Coronary artery (tissue), 2 donors: ENCODE data around the gene CHRNA4.
"Not testable (repeated sequence)": the region's sequence is repeated elsewhere in the genome, so short reads cannot be mapped to it uniquely, and the experiment has no call there.

Experiments
- DNase-seq: peaks from one replicate; pipeline ENCODE4 v3.0.0-alpha.2; 2017; ENCODE audit warnings: low spot score
- H3K27ac ChIP-seq, 2 donors: fragments of 200-600 bp; sonication (generic); one replicate each; pipeline ENCODE4 v1.5.1; 2016 to 2019
- H3K4me3 ChIP-seq: fragments of 200-600 bp; sonication (generic); 2 replicates; pipeline ENCODE4 v1.5.1; 2016; ENCODE audit warnings: mild to moderate bottlenecking, moderate library complexity
- TF ChIP-seq, protein P1 (sequence below): fragments of 200-600 bp; sonication (generic); IDR thresholded peaks from one replicate; pipeline ENCODE4 v1.5.1; 2019; ENCODE audit warnings: antibody characterized with exemption

Gene CHRNA4

DNA sequence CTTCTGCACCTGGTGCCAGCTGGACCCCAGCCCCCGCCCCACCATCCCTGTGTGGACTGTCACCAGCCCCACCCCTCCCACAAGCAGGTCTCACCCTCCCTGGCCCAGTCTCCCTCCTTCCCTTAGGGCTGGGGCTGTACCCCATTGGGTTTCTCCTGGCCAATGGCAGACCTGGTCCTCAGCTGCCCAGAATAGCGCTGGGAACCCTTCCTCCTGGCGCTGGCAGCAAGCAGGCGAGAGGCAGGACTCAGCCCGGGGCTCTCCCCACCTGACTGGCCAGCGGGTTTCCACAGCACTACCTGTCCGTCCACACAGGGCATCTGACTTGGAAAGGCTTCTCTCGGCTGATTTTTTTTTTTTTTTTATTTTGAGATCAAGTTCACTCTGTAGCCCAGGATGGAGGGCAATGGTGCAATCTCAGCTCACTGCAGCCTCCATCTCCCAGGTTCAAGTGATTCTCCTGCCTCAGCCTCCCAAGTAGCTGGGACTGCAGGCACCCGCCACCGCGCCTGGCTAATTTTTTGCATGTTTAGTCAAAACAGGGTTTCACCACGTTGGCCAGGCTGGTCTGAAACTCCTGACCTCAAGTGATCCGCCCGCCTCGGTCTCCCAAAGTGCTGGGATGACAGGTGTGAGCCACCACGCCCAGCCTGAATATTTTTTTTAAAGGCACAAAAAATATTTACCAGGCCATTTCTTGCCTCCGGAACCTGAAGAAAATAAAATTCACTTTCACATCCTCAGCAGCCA lies 21.6 kb upstream of the CHRNA4 start:
- no peak for DNase-seq
- Histone ChIP-seq H3K27ac (no peak overlapping the region), H3K4me3 (no peak overlapping the region)
- TF ChIP-seq, protein P1, sequence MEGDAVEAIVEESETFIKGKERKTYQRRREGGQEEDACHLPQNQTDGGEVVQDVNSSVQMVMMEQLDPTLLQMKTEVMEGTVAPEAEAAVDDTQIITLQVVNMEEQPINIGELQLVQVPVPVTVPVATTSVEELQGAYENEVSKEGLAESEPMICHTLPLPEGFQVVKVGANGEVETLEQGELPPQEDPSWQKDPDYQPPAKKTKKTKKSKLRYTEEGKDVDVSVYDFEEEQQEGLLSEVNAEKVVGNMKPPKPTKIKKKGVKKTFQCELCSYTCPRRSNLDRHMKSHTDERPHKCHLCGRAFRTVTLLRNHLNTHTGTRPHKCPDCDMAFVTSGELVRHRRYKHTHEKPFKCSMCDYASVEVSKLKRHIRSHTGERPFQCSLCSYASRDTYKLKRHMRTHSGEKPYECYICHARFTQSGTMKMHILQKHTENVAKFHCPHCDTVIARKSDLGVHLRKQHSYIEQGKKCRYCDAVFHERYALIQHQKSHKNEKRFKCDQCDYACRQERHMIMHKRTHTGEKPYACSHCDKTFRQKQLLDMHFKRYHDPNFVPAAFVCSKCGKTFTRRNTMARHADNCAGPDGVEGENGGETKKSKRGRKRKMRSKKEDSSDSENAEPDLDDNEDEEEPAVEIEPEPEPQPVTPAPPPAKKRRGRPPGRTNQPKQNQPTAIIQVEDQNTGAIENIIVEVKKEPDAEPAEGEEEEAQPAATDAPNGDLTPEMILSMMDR: no peak

- no peak for DNase-seq
- H3K4me3 ChIP-seq: no peak overlapping the region
- no peak overlapping the region for H3K27ac ChIP-seq
- TF ChIP-seq, protein P1: peak; percentile 72
Measured at GRCh38 chr20:63381781-63382431, 20.8 kb upstream of the CHRNA4 start.

GRCh38 chr20:63380346-63380870 lies 19.3 kb upstream of the CHRNA4 start:
- DNase-seq: no peak
- H3K27ac ChIP-seq: no peak overlapping the region
- H3K4me3 ChIP-seq: no peak overlapping the region
- TF ChIP-seq, protein P1: no peak

- not testable (repeated sequence) for DNase-seq, H3K4me3 ChIP-seq, H3K27ac ChIP-seq
Measured at GRCh38 chr20:63379872-63380271, 18.7 kb upstream of the CHRNA4 start.

DNA sequence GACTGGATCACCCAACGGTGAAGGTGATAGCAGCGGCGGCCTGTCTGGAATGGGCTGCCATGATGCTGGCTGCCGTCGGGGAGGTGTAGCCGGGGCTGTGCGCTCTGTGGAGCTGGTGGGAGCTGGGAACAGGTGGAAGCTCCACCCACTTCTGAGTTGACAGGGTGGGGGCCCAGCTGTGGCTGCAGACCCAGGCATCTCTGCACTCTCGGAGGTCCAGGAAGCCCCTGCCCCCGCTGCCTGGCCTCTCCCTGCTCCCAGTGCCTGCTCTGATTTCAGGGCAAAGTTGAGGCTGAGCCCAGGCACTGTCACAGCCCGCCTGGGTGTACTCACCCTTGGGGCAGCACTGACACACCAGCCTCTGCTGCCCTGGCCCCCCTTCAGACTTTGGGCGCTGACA lies 18.1 kb upstream of the CHRNA4 start:
- TF ChIP-seq, protein P1: no peak
- H3K27ac ChIP-seq: no peak overlapping the region
- no peak overlapping the region for H3K4me3 ChIP-seq
- no peak for DNase-seq

GRCh38 chr20:63378626-63379025 lies 17.5 kb upstream of the CHRNA4 start:
- no peak for DNase-seq
- Histone ChIP-seq H3K27ac (no peak overlapping the region), H3K4me3 (no peak overlapping the region)
- TF ChIP-seq, protein P1: no peak

GRCh38 chr20:63377951-63378381 lies 16.8 kb upstream of the CHRNA4 start:
- DNase-seq: no peak
- no peak overlapping the region for H3K27ac ChIP-seq

More at GRCh38 chr20:63377951-63378381, 16.8 kb upstream of the CHRNA4 start:
- TF ChIP-seq, protein P1: no peak
- H3K4me3 ChIP-seq: no peak overlapping the region
